H9 (cell line): ENCODE measurements around the gene RUNX2. TPM values are rescaled to one million over a fixed set of nuclear protein-coding genes. Genes with fewer than 3 reads are reported as not detected.

ENCODE experiments used
- DNase-seq: peaks from one replicate; pipeline ENCODE4 v3.0.0-alpha.2; 2017
- H2AFZ ChIP-seq: one replicate; pipeline ENCODE4 v1.6.1; 2013; ENCODE audit warnings: mild to moderate bottlenecking, low read length, control low read depth, moderate library complexity
- H2AK5ac ChIP-seq: 2 replicates; pipeline ENCODE4 v1.6.1; 2013; ENCODE audit warnings: low read length, control low read depth, mixed read lengths; ENCODE audit not compliant: insufficient read length
- H2BK120ac ChIP-seq: one replicate; pipeline ENCODE4 v1.6.1; 2013; ENCODE audit warnings: low read depth, mild to moderate bottlenecking, low read length, control low read depth, inconsistent platforms; ENCODE audit not compliant: poor library complexity, severe bottlenecking
- H2BK12ac ChIP-seq: 2 replicates; pipeline ENCODE4 v1.6.1; 2013; ENCODE audit warnings: low read length, control low read depth, mixed read lengths, low read depth; ENCODE audit not compliant: insufficient read length
- H2BK15ac ChIP-seq: 2 replicates; pipeline ENCODE4 v1.6.1; 2013; ENCODE audit warnings: low read depth, low read length, control low read depth
- H2BK20ac ChIP-seq: one replicate; pipeline ENCODE4 v1.6.1; 2013; ENCODE audit warnings: low read depth, mild to moderate bottlenecking, low read length, control low read depth, inconsistent platforms; ENCODE audit not compliant: poor library complexity, severe bottlenecking
- H2BK5ac ChIP-seq: 2 replicates; pipeline ENCODE4 v1.6.1; 2013; ENCODE audit warnings: low read length, control low read depth, mixed read lengths; ENCODE audit not compliant: insufficient read length
- H3K14ac ChIP-seq: 2 replicates; pipeline ENCODE4 v1.6.1; 2013; ENCODE audit warnings: low read length, control low read depth; ENCODE audit not compliant: insufficient read depth
- H3K18ac ChIP-seq: 2 replicates; pipeline ENCODE4 v1.6.1; 2013; ENCODE audit warnings: low read depth, mild to moderate bottlenecking, mixed read lengths, low read length, control low read depth; ENCODE audit not compliant: insufficient read length
- H3K23ac ChIP-seq: 2 replicates; pipeline ENCODE4 v1.6.1; 2013; ENCODE audit warnings: low read length, control low read depth, mixed read lengths, low read depth; ENCODE audit not compliant: insufficient read length
- H3K23me2 ChIP-seq: 2 replicates; pipeline ENCODE4 v1.6.1; 2013; ENCODE audit warnings: low read depth, mild to moderate bottlenecking, mixed read lengths, low read length, control low read depth; ENCODE audit not compliant: insufficient read length, poor library complexity, severe bottlenecking
- H3K27ac ChIP-seq: 2 replicates; pipeline ENCODE4 v1.5.1; 2013; ENCODE audit warnings: low read length, control low read depth, mixed read lengths, low read depth; ENCODE audit not compliant: insufficient read length
- H3K27me3 ChIP-seq: 2 replicates; pipeline ENCODE4 v1.6.1; 2013; ENCODE audit warnings: low read length, control low read depth, inconsistent platforms; ENCODE audit not compliant: insufficient read depth
- H3K4ac ChIP-seq: 2 replicates; pipeline ENCODE4 v1.6.1; 2013; ENCODE audit warnings: low read depth, mild to moderate bottlenecking, control low read depth, inconsistent platforms, low read length, moderate library complexity
- H3K4me1 ChIP-seq: 2 replicates; pipeline ENCODE4 v1.6.1; 2013; ENCODE audit warnings: low read length, control low read depth, inconsistent platforms; ENCODE audit not compliant: insufficient read depth
- H3K4me2 ChIP-seq: 2 replicates; pipeline ENCODE4 v1.6.1; 2013; ENCODE audit warnings: low read length, control low read depth, mixed read lengths; ENCODE audit not compliant: insufficient read length, insufficient read depth
- H3K56ac ChIP-seq: 2 replicates; pipeline ENCODE4 v1.6.1; 2013; ENCODE audit warnings: low read depth, mild to moderate bottlenecking, mixed read lengths, low read length, control low read depth; ENCODE audit not compliant: insufficient read length
- H3K79me1 ChIP-seq: 2 replicates; pipeline ENCODE4 v1.6.1; 2013; ENCODE audit warnings: low read depth, mild to moderate bottlenecking, moderate library complexity, low read length, control low read depth, inconsistent platforms; ENCODE audit not compliant: insufficient read depth, poor library complexity, severe bottlenecking
- H3K79me2 ChIP-seq: 2 replicates; pipeline ENCODE4 v1.6.1; 2013; ENCODE audit warnings: low read length, control low read depth, inconsistent platforms; ENCODE audit not compliant: insufficient read depth
- H3K9ac ChIP-seq: 2 replicates; pipeline ENCODE4 v1.6.1; 2013; ENCODE audit warnings: low read length, control low read depth, mixed read lengths; ENCODE audit not compliant: insufficient read length; ENCODE audit errors: extremely low read depth
- H3K9me3 ChIP-seq: one replicate; pipeline ENCODE4 v1.6.1; 2013; ENCODE audit warnings: low read depth, low read length, inconsistent platforms; ENCODE audit not compliant: control insufficient read depth
- H3T11ph ChIP-seq: one replicate; pipeline ENCODE4 v1.6.1; 2013; ENCODE audit warnings: mild to moderate bottlenecking, low read length, control low read depth, inconsistent platforms
- H4K20me1 ChIP-seq: one replicate; pipeline ENCODE4 v1.6.1; 2013; ENCODE audit not compliant: control insufficient read depth, insufficient read length, insufficient read depth
- H4K5ac ChIP-seq: 2 replicates; pipeline ENCODE4 v1.6.1; 2013; ENCODE audit warnings: low read depth, mild to moderate bottlenecking, mixed read lengths, low read length, control low read depth; ENCODE audit not compliant: insufficient read length
- H4K8ac ChIP-seq: replicated peaks from 2 replicates; pipeline ENCODE4 v1.6.1; 2013; ENCODE audit warnings: low read length, control low read depth, mixed read lengths, low read depth; ENCODE audit not compliant: insufficient read length
- H4K91ac ChIP-seq: 2 replicates; pipeline ENCODE4 v1.6.1; 2013; ENCODE audit warnings: low read depth, mild to moderate bottlenecking, moderate library complexity, mixed read lengths, low read length, control low read depth; ENCODE audit not compliant: insufficient read length
- H3K27ac Mint-ChIP-seq, 3 experiments: 2 replicates in 2 of 3; 3 replicates in 1 of 3; pipeline ENCODE4 v1.8.0; 2020 to 2021; ENCODE audit warnings: mixed read lengths in 3 of 3, mild to moderate bottlenecking in 1 of 3, moderate library complexity in 1 of 3
- H3K27me3 Mint-ChIP-seq: 2 replicates; pipeline ENCODE4 v1.8.0; 2021; ENCODE audit warnings: low read depth, mild to moderate bottlenecking, moderate library complexity, mixed read lengths
- H3K36me3 Mint-ChIP-seq, 3 experiments: 2 replicates in 2 of 3; 3 replicates in 1 of 3; pipeline ENCODE4 v1.8.0; 2020 to 2021; ENCODE audit warnings: low read depth in 3 of 3, mixed read lengths in 3 of 3; ENCODE audit not compliant: insufficient read depth in 1 of 3
- H3K4me1 Mint-ChIP-seq, 2 experiments: 2 replicates each; pipeline ENCODE4 v1.8.0; 2020; ENCODE audit warnings: mixed read lengths in 2 of 2
- H3K4me3 Mint-ChIP-seq, 2 experiments: 2 replicates in 1 of 2; 3 replicates in 1 of 2; pipeline ENCODE4 v1.8.0; 2020 to 2021; ENCODE audit warnings: mild to moderate bottlenecking in 2 of 2, mixed read lengths in 2 of 2, moderate library complexity in 1 of 2
- H3K9me3 Mint-ChIP-seq, 2 experiments: 2 replicates in 1 of 2; 3 replicates in 1 of 2; pipeline ENCODE4 v1.8.0; 2020; ENCODE audit warnings: mild to moderate bottlenecking in 2 of 2, mixed read lengths in 2 of 2, moderate library complexity in 1 of 2
- WGBS: extraction: QIAGEN DNeasy Blood & Tissue Kit; methylation state at CpG from one replicate; pipeline ENCODE4 v1.1.7; 2013; ENCODE audit warnings: missing lambda C conversion rate, low lambda C conversion rate, mixed read lengths; ENCODE audit not compliant: insufficient read length; ENCODE audit errors: extremely low coverage; 5-methylcytosine and 5-hydroxymethylcytosine counted together
- total RNA-seq: library from RNA; stranded (reverse); gene quantifications from 2 replicates; pipeline ENCODE4 v1.2.1, GENCODE V29; 2021
- TF ChIP-seq, protein P1 (sequence below): fragments of 200-600 bp; sonication (generic); conservative IDR thresholded peaks from 3 replicates; pipeline ENCODE4 v1.8.0; 2021; ENCODE audit warnings: antibody characterized with exemption, mild to moderate bottlenecking

The RUNX2 gene
- total RNA-seq, 1 experiment from 2014 or later: 0.15 TPM

DNA sequence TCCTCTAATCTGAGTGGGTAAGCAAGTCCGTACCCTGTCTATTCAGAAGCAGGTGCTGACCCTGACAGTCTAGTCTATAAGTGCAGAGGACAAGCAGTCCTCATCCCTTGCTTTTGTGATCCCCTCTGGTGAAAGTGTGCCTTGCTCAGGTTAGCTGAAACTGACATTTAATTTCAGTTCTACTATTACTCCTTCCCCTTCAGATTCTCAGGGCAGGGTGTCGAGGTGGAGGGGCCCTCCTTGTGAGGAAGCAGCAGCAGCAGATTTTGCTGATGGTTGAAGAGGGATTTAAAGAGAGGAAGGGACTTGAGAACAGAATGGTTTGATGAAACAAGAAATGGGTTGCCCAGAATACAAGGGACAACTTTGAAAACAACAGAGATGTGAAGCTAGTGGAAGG, 378.2 kb downstream of the RUNX2 start:
- H3K27me3 Mint-ChIP-seq: no peaks in the 10 kb centered on the region
- no peak overlapping the region for H2BK120ac ChIP-seq

More for the DNA sequence above, 378.2 kb downstream of the RUNX2 start:
- Histone ChIP-seq H3K4me2 (no peak overlapping the region), H4K8ac (no peak overlapping the region), H2BK12ac (no peak overlapping the region), H3T11ph (no peak overlapping the region), H2AK5ac (no peak overlapping the region), H2AFZ (no peak overlapping the region), H3K9ac (no peak overlapping the region), H2BK5ac (no peak overlapping the region), H3K56ac (no peak overlapping the region), H3K79me2 (no peaks in the 10 kb centered on the region), H4K20me1 (no peaks in the 10 kb centered on the region), H3K27me3 (no peaks in the 10 kb centered on the region; the same call in 1 of the 2 replicates), H4K91ac (no peak overlapping the region), H3K4me1 (no peaks in the 10 kb centered on the region), H4K5ac (no peak overlapping the region), H3K79me1 (no peaks in the 10 kb centered on the region), H3K27ac (no peak overlapping the region), H2BK20ac (no peak overlapping the region), H3K23me2 (no peaks in the 10 kb centered on the region), H3K14ac (no peak overlapping the region), H2BK15ac (no peak overlapping the region), H3K9me3 (no peaks in the 10 kb centered on the region), H3K4ac (no peak overlapping the region), H3K23ac (no peak overlapping the region), H3K18ac (no peak overlapping the region)
- no peaks in the 10 kb centered on the region for H3K9me3 Mint-ChIP-seq
- no peak overlapping the region for H3K4me3 Mint-ChIP-seq
- WGBS: no CpG with 5 or more reads among the region's 2 CpGs
- no peak for DNase-seq
- TF ChIP-seq, protein P1, sequence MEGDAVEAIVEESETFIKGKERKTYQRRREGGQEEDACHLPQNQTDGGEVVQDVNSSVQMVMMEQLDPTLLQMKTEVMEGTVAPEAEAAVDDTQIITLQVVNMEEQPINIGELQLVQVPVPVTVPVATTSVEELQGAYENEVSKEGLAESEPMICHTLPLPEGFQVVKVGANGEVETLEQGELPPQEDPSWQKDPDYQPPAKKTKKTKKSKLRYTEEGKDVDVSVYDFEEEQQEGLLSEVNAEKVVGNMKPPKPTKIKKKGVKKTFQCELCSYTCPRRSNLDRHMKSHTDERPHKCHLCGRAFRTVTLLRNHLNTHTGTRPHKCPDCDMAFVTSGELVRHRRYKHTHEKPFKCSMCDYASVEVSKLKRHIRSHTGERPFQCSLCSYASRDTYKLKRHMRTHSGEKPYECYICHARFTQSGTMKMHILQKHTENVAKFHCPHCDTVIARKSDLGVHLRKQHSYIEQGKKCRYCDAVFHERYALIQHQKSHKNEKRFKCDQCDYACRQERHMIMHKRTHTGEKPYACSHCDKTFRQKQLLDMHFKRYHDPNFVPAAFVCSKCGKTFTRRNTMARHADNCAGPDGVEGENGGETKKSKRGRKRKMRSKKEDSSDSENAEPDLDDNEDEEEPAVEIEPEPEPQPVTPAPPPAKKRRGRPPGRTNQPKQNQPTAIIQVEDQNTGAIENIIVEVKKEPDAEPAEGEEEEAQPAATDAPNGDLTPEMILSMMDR: no peak
- no peaks in the 10 kb centered on the region for H3K36me3 Mint-ChIP-seq
- H3K27ac Mint-ChIP-seq: no peak overlapping the region
- peaks cover 2% of the 10 kb centered on the region in 2 experiments; a peak in 2 of 4 replicates for H3K4me1 Mint-ChIP-seq
